Mucosa of rectum (tissue), 2 donors: ENCODE results near the gene ZCCHC14.
A peak's percentile ranks its signal among the peaks of the same experiment; 100 is the strongest.
"Not testable (repeated sequence)": the region's sequence is repeated elsewhere in the genome, so short reads cannot be mapped to it uniquely, and the experiment has no call there.

Experiments used
- H3K27ac ChIP-seq, 2 donors: one replicate each; pipeline ENCODE4 v1.7.0; 2013; ENCODE audit warnings: inconsistent platforms in 2 of 2, low read depth in 2 of 2, low read length in 2 of 2
- H3K27me3 ChIP-seq, 2 donors: one replicate each; pipeline ENCODE4 v1.7.0; 2013; ENCODE audit warnings: low read length in 2 of 2; ENCODE audit not compliant: control insufficient read depth in 2 of 2, insufficient read depth in 2 of 2
- H3K36me3 ChIP-seq, 2 donors: one replicate each; pipeline ENCODE4 v1.7.0; 2013; ENCODE audit warnings: low read length in 2 of 2; ENCODE audit not compliant: control insufficient read depth in 2 of 2, insufficient read depth in 2 of 2
- H3K4me1 ChIP-seq, 2 donors: one replicate each; pipeline ENCODE4 v1.7.0; 2013; ENCODE audit warnings: low read length in 2 of 2, mild to moderate bottlenecking in 1 of 2; ENCODE audit not compliant: control insufficient read depth in 2 of 2, insufficient read depth in 2 of 2
- H3K4me3 ChIP-seq, 2 donors: one replicate each; pipeline ENCODE4 v1.7.0; 2013; ENCODE audit warnings: low read length in 2 of 2
- H3K9ac ChIP-seq, 2 donors: one replicate each; pipeline ENCODE4 v1.7.0; 2013; ENCODE audit warnings: low read length in 2 of 2, low read depth in 1 of 2, mild to moderate bottlenecking in 1 of 2
- H3K9me3 ChIP-seq, 2 donors: one replicate each; pipeline ENCODE4 v1.7.0; 2013; ENCODE audit warnings: low read length in 2 of 2; ENCODE audit not compliant: control insufficient read depth in 2 of 2
- donor health status: healthy.
- donor health status: Normal muscosa, but diverticular disease.

ZCCHC14 gene

GRCh38 chr16:87497023-87497766, 4.4 kb upstream of the ZCCHC14 start:
- Histone ChIP-seq H3K4me3 (peak overlapping the region; percentile 36 to 37), H3K27ac (peak overlapping the region; percentile 62 to 77), H3K4me1 (peaks cover 21 to 27% of the 10 kb centered on the region in 2 donors), H3K9ac (peak overlapping the region in 1 of 2 donors; percentile 37)
- not testable (repeated sequence) for H3K36me3 ChIP-seq, H3K9me3 ChIP-seq, H3K27me3 ChIP-seq

- peak overlapping the region; percentile 62 to 77 for H3K27ac ChIP-seq
- H3K9me3 ChIP-seq: no peaks in the 10 kb centered on the region
- peaks cover 22 to 31% of the 10 kb centered on the region in 2 donors for H3K4me1 ChIP-seq
- H3K9ac ChIP-seq: no peak overlapping the region
- H3K27me3 ChIP-seq: no peaks in the 10 kb centered on the region
- H3K4me3 ChIP-seq: peak overlapping the region in 1 of 2 donors; percentile 37
- H3K36me3 ChIP-seq: no peaks in the 10 kb centered on the region
These were observed 3.6 kb upstream of the ZCCHC14 start for GRCh38 chr16:87496447-87496801.

GRCh38 chr16:87495578-87496446, 3.0 kb upstream of the ZCCHC14 start:
- no peaks in the 10 kb centered on the region for H3K9me3 ChIP-seq
- H3K36me3 ChIP-seq: no peaks in the 10 kb centered on the region
- H3K4me3 ChIP-seq: no peak overlapping the region
- peaks cover 28 to 37% of the 10 kb centered on the region in 2 donors for H3K4me1 ChIP-seq
- peak overlapping the region in 1 of 2 donors; percentile 77 for H3K27ac ChIP-seq
- H3K27me3 ChIP-seq: no peaks in the 10 kb centered on the region
- no peak overlapping the region for H3K9ac ChIP-seq

- Histone ChIP-seq H3K36me3 (no peaks in the 10 kb centered on the region), H3K4me3 (peak overlapping the region; percentile 62 to 66), H3K9ac (peak overlapping the region; percentile 41 to 62), H3K9me3 (no peaks in the 10 kb centered on the region), H3K27ac (no peak overlapping the region), H3K4me1 (peaks cover 37 to 54% of the 10 kb centered on the region in 2 donors), H3K27me3 (no peaks in the 10 kb centered on the region)
These were observed 920 bp upstream of the ZCCHC14 start for GRCh38 chr16:87493608-87494280.

GRCh38 chr16:87492291-87492630, 563 bp downstream of the ZCCHC14 start:
- H3K9ac ChIP-seq: no peak overlapping the region
- no peak overlapping the region for H3K27ac ChIP-seq
- H3K4me3 ChIP-seq: peak overlapping the region in 1 of 2 donors; percentile 35
- peaks cover 32 to 57% of the 10 kb centered on the region in 2 donors for H3K4me1 ChIP-seq
- H3K36me3 ChIP-seq: no peaks in the 10 kb centered on the region
- H3K9me3 ChIP-seq: no peaks in the 10 kb centered on the region
- no peaks in the 10 kb centered on the region for H3K27me3 ChIP-seq

GRCh38 chr16:87491522-87492290, 1.1 kb downstream of the ZCCHC14 start:
- no peak overlapping the region for H3K27ac ChIP-seq
- peak overlapping the region; percentile 64 to 75 for H3K4me3 ChIP-seq
- peaks cover 27 to 57% of the 10 kb centered on the region in 2 donors for H3K4me1 ChIP-seq
- no peaks in the 10 kb centered on the region for H3K9me3 ChIP-seq
- no peaks in the 10 kb centered on the region for H3K36me3 ChIP-seq
- H3K27me3 ChIP-seq: no peaks in the 10 kb centered on the region
- peak overlapping the region in 1 of 2 donors; percentile 70 for H3K9ac ChIP-seq

GRCh38 chr16:87490799-87491521, 1.9 kb downstream of the ZCCHC14 start:
- Histone ChIP-seq H3K4me1 (peaks cover 25 to 57% of the 10 kb centered on the region in 2 donors), H3K27ac (peak overlapping the region; percentile 28 to 44), H3K4me3 (peak overlapping the region; percentile 64 to 75), H3K9ac (peak overlapping the region in 1 of 2 donors; percentile 70)
- H3K9me3 ChIP-seq, H3K36me3 ChIP-seq, H3K27me3 ChIP-seq: not testable (repeated sequence)

- Histone ChIP-seq H3K27me3 (no peaks in the 10 kb centered on the region), H3K4me3 (peak overlapping the region; percentile 64 to 75), H3K4me1 (peaks cover 31 to 60% of the 10 kb centered on the region in 2 donors), H3K36me3 (no peaks in the 10 kb centered on the region), H3K9ac (peak overlapping the region; percentile 0 to 70), H3K27ac (peak overlapping the region; percentile 28 to 44), H3K9me3 (no peaks in the 10 kb centered on the region)
These were observed 2.6 kb downstream of the ZCCHC14 start for GRCh38 chr16:87490096-87490798.
